T-helper 9 cell (primary cell): Measurements from ENCODE around the gene RAB32.
"Not testable (repeated sequence)": the region's sequence is repeated elsewhere in the genome, so short reads cannot be mapped to it uniquely, and the experiment has no call there.

Experiments used
- DNase-seq: peaks from one replicate; pipeline ENCODE4 v3.0.0-alpha.2; 2020
- total RNA-seq, 2 donors: gene quantifications; one replicate each; lab custom pipeline; 2026; lab: John Stamatoyannopoulos, UW

Gene RAB32
- 0.21 to 0.48 reads per million in 2 donors for total RNA-seq

- DNase-seq, result no peak
Observed at GRCh38 chr6:146543211-146543939, at the start of gene RAB32. Gene RAB32, plus strand, starts transcription at chr6:146543833. Its CDS starts 39 bp downstream, at chr6:146543872.

GRCh38 chr6:146498309-146498708 is 45.3 kb upstream of the RAB32 start:
- DNase-seq, result no peak

DNA sequence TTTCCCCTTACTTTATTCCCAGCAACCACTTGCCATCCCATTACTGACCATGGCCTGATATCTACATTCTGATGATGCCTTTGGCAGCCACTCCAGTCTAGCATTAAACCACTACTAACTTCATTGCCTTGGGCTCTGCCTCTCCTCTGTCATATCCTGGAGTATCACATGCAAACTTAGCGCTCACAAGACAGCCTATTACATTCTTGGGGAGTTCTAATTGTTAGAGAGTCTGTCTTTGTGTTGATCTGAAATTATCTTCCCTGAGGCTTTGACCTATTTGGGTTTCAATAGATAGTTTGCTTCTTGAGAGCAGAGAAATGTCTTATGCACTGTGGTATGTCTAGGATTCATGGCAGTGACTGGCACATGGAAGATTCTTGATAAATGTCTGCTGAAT is 40.5 kb upstream of the RAB32 start:
- no peak for DNase-seq

- DNase-seq, result no peak
Observed at GRCh38 chr6:146515212-146515611, 28.4 kb upstream of the RAB32 start.

- DNase-seq, result no peak
Observed at GRCh38 chr6:146526192-146526591, 17.4 kb upstream of the RAB32 start.

- no peak for DNase-seq
Observed at GRCh38 chr6:146532702-146533101, 10.9 kb upstream of the RAB32 start.

GRCh38 chr6:146542881-146543210 is 787 bp upstream of the RAB32 start:
- no peak for DNase-seq

DNA sequence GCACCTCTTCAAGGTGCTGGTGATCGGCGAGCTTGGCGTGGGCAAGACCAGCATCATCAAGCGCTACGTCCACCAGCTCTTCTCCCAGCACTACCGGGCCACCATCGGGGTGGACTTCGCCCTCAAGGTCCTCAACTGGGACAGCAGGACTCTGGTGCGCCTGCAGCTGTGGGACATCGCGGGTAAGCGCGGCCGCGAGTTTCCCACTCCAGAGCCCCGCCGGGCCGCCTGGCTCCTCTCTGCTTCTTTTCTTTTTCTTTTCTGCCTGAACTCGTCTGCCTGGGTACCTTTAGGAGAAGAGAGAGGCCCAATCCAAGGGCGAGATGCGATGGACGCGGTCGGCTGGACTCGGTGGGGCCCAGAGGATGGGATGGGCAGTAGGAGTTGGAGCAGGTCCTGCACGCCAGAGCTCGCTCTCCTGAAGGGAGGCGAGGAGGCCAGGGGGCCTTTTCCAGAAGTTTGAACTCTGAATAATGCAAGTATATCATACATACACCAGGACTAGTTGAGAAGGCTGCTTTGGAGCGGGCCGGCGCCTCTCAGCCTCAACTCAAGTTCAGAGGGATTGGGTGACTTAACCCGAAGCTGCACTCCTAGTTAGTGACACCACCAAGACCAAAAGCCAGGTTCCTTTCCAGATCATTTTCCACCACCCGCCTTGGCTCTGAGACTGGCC is 445 bp downstream of the RAB32 start:
- DNase-seq, result no peak

DNA sequence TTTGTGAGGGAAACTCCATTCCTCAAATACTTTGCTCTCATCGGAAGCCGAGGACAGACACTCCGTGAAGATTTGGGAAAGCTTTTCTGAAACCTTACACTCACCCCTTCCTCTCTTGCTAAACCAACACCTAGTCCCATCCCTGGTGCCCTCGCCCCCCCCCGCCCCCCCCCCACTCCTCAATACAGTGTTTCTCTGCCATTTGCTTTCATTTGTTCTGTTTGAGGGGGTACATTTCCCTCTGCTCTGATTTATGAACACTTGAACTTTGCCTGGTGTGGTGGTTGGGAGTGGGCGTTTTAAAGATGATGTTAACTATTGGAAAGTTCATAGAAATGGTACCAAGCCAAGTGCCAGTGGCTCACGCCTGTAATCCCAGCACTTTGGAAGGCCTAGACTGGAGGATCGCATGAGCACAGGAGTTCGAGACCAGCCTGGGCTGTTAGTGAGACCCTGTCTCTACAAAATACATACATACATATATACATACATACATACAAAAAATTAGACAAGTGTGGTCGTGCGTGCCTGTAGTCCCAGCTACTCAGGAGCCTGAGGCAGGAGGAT is 1.1 kb downstream of the RAB32 start:
- DNase-seq, result no peak

DNA sequence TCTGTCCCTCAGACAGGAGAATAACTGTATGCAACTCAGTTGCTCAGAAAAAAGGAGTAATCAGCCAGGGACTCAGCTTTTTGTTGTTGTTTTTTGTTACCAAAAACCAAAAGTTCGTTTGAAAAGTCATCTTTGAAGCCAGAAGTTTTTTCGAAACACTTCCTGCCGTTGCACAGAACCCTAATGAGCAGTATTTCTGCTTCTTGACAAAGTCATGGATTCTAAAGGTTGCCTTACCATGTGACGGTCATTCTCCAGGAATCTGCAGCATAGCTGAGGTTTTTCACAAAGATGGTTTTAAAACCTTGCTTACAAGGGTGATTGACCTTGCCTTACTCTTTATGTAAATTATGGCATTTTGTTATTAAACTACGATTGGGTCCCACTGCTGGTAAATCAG is 1.9 kb downstream of the RAB32 start:
- DNase-seq, result no peak

- no peak for DNase-seq
Observed at GRCh38 chr6:146546443-146547043, 2.9 kb downstream of the RAB32 start.

GRCh38 chr6:146547889-146548288 is 4.3 kb downstream of the RAB32 start:
- DNase-seq, result no peak

DNA sequence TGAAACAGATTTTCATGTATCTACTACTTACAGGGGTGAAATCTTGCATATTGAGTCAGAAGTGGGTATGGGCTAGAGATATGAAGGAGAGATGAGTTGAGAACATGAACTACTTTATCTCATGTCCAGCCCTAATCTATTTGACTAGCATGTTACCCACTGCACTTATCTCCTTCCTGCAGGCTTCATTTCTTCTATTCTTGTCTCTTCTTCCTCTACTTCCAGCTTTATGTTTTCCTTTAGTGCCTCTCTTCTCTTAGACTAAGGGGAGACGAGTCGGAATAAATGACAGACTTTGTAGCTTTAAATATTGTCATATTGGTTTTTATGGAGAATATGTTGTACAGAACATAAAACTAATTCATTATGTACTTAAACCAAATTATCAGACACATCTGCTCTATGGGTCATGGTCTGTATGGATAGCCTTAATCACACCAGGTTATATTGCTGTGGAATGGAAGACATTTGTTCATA is 5.3 kb downstream of the RAB32 start:
- no peak for DNase-seq

DNA sequence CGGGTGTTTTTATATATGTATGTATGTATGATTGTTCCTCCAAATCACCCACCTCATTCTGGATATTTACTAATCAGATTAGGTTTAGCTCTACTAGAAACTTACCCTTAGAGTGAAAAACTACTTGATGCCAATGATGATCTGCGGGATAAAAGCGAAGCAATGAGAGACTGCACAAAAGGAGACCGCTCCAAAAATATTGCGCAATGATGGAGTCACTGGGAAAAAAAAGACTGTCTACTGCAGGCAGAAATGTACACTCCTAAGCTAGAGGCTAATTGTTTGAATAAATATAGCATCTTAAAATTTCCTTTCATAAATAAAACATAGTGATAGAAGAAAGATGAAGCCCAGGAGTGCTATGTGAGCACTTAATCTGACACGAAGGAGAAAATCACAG is 7.3 kb downstream of the RAB32 start:
- no peak for DNase-seq

GRCh38 chr6:146551545-146551944 is 7.9 kb downstream of the RAB32 start:
- no peak for DNase-seq

- no peak for DNase-seq
Observed at GRCh38 chr6:146553377-146554135, 9.9 kb downstream of the RAB32 start.

GRCh38 chr6:146560607-146561006 is 17.0 kb downstream of the RAB32 start:
- DNase-seq, result no peak

DNA sequence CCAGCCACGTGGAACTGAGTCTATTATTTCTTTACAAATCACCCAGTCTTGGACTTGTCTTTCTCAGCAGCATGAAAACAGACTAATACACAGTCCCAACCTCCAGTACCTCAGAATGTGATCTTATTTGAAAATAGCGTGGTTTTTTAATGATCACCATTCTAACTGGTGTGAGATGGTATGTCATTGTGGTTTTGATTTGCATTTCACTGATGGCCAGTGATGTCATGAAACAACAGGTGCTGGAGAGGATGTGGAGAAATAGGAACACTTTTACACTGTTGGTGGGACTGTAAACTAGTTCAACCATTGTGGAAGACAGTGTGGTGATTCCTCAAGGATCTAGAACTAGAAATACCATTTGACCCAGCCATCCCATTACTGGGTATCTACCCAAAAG is 23.0 kb downstream of the RAB32 start:
- not testable (repeated sequence) for DNase-seq

DNA sequence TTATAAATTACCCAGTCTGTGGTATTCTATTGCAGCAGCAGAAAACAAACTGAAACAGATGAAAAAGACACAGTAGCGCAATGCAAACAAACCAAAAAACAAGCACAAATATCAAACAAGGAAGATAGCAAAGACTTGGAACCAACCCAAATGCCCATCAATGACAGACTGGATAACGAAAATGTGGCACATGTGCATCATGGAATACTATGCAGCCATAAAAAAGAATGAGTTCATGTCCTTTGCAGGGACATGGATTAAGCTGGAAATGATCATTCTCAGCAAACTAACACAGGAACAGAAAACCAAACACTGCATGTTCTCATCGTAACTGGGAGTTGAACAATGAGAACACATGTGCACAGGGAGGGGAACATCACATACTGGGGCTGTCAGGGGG is 25.0 kb downstream of the RAB32 start:
- DNase-seq, result not testable (repeated sequence)

GRCh38 chr6:146574211-146574610 is 30.6 kb downstream of the RAB32 start:
- no peak for DNase-seq

DNA sequence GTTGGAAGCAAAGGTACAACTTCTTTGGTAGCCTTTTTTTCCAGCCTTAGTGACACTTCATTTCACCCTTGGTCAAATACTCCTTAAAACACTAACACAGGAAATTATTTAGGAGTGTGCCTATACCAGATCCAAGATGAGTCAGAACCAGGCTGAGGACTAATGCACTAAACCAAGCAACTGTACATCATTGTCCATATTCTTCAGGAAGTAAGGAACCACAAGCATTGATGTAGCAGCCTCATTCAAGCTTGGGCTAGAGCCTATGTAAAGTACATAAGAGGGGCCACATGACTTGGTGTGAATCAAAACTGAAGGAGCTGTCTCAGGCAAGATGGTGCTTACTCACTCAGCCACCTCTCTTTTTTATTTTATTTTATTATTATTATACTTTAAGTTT is 34.4 kb downstream of the RAB32 start:
- no peak for DNase-seq

GRCh38 chr6:146581968-146582367 is 38.3 kb downstream of the RAB32 start:
- DNase-seq, result no peak

DNA sequence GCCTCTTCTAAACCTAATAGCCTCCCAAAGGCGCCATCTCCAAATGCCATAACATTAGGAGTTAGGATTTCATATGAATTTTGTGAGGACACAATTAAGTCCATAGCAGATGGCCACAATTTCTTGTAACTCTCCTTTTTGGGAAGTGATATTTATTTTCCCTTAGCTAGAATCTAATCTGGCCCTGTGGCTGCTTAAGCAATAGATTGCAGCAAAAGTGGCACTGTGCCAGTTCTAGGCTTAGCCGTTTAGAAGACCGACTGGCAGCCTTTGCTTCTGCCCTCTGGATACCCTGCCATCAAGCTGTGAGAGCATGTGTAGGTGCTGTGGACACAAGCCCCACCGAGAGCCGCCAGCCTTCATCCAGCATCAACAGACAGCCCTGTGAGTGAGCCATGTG is 39.2 kb downstream of the RAB32 start:
- DNase-seq, result no peak
